IMR-90 (cell line): ENCODE data around the gene LRFN2. TPM values are rescaled to one million over a fixed set of nuclear protein-coding genes. Genes with fewer than 3 reads are reported as not detected.

Source experiments
- ATAC-seq: fragments of 200-7000 bp; cut with Tn5 transposase; 2 replicates; pipeline ENCODE4 v1.9.1; 2020; ENCODE audit warnings: low read depth, mild to moderate bottlenecking, moderate library complexity
- BruUV-seq: library from RNA; stranded (reverse); fragments of 400-500 nt; replicated peaks from 2 replicates; lab custom pipeline; 2021; lab: Mats Ljungman, UMichigan
- CTCF ChIA-PET: fragments of 300-600 bp; formaldehyde crosslinking; extraction: SDS; loops from one replicate; lab custom pipeline; 2021; ENCODE audit warnings: antibody characterized with exemption; lab: Yijun Ruan, JAX
- POLR2A ChIA-PET: fragments of 300-600 bp; sonication (Branson Sonifier 250); formaldehyde crosslinking; loops from one replicate; lab custom pipeline; 2022; ENCODE audit warnings: antibody characterized with exemption; ENCODE audit not compliant: unreplicated experiment; lab: Charles Lee
- DNase-seq: peaks from one replicate; pipeline ENCODE4 v3.0.0; 2013
- H2AFZ ChIP-seq: replicated peaks from 2 replicates; pipeline ENCODE3; 2013; ENCODE audit warnings: low read length, mild to moderate bottlenecking; ENCODE audit not compliant: poor library complexity
- H2AK5ac ChIP-seq: 2 replicates; pipeline ENCODE4 v1.6.1; 2013; ENCODE audit warnings: low read depth, low read length, inconsistent platforms
- H2AK9ac ChIP-seq: replicated peaks from 2 replicates; pipeline ENCODE3; 2013; ENCODE audit warnings: mild to moderate bottlenecking, low read depth, low read length, moderate library complexity; ENCODE audit not compliant: poor library complexity
- H2BK120ac ChIP-seq: 2 replicates; pipeline ENCODE4 v1.6.1; 2013; ENCODE audit warnings: low read depth, low read length, inconsistent platforms
- H2BK15ac ChIP-seq: 3 replicates; pipeline ENCODE4 v1.6.1; 2013; ENCODE audit warnings: low read depth, low read length, inconsistent platforms
- H2BK20ac ChIP-seq: 2 replicates; pipeline ENCODE4 v1.6.1; 2013; ENCODE audit warnings: low read depth, mild to moderate bottlenecking, inconsistent platforms, low read length, moderate library complexity
- H2BK5ac ChIP-seq: 2 replicates; pipeline ENCODE4 v1.6.1; 2013; ENCODE audit warnings: mild to moderate bottlenecking, low read depth, low read length, inconsistent platforms; ENCODE audit not compliant: poor library complexity, severe bottlenecking
- H3K14ac ChIP-seq: replicated peaks from 2 replicates; pipeline ENCODE4 v1.6.1; 2013; ENCODE audit warnings: low read depth, low read length, inconsistent platforms
- H3K18ac ChIP-seq: 2 replicates; pipeline ENCODE4 v1.6.1; 2013; ENCODE audit warnings: low read depth, low read length, control low read depth
- H3K23ac ChIP-seq: 2 replicates; pipeline ENCODE4 v1.6.1; 2013; ENCODE audit warnings: low read depth, low read length, inconsistent platforms
- H3K27ac ChIP-seq: 2 replicates; pipeline ENCODE4 v1.5.1; 2013; ENCODE audit warnings: mild to moderate bottlenecking, control low read depth, low read length; ENCODE audit not compliant: insufficient read depth
- H3K27me3 ChIP-seq: 2 replicates; pipeline ENCODE4 v1.6.1; 2013; ENCODE audit warnings: low read length; ENCODE audit not compliant: control insufficient read depth, insufficient read depth
- H3K36me3 ChIP-seq: 2 replicates; pipeline ENCODE4 v1.6.1; 2013; ENCODE audit warnings: low read length, mixed read lengths; ENCODE audit not compliant: control insufficient read depth, insufficient read depth
- H3K4ac ChIP-seq: 2 replicates; pipeline ENCODE4 v1.6.1; 2013; ENCODE audit warnings: low read depth, low read length, inconsistent platforms
- H3K4me1 ChIP-seq: 2 replicates; pipeline ENCODE4 v1.6.1; 2013; ENCODE audit warnings: low read length, mixed read lengths; ENCODE audit not compliant: control insufficient read depth, insufficient read depth
- H3K4me2 ChIP-seq: 2 replicates; pipeline ENCODE4 v1.6.1; 2013; ENCODE audit warnings: low read depth, mild to moderate bottlenecking, control low read depth, low read length, moderate library complexity
- H3K4me3 ChIP-seq: 2 replicates; pipeline ENCODE4 v1.5.1; 2013; ENCODE audit warnings: low read depth, mild to moderate bottlenecking, control low read depth, low read length, moderate library complexity; ENCODE audit not compliant: insufficient read depth
- H3K56ac ChIP-seq: 2 replicates; pipeline ENCODE4 v1.6.1; 2013; ENCODE audit warnings: low read length, inconsistent platforms; ENCODE audit not compliant: insufficient read depth; ENCODE audit errors: extremely low read depth
- H3K79me1 ChIP-seq, 2 experiments: 2 replicates each; pipeline ENCODE4 v1.6.1; 2013; ENCODE audit warnings: low read length in 2 of 2, inconsistent platforms in 1 of 2, low read depth in 1 of 2
- H3K9ac ChIP-seq: 2 replicates; pipeline ENCODE4 v1.6.1; 2013; ENCODE audit warnings: low read depth, low read length, control low read depth
- H3K9me1 ChIP-seq: 2 replicates; pipeline ENCODE4 v1.6.1; 2013; ENCODE audit warnings: low read length, inconsistent platforms; ENCODE audit not compliant: insufficient read depth
- H3K9me3 ChIP-seq: 2 replicates; pipeline ENCODE4 v1.6.1; 2013; ENCODE audit warnings: low read length; ENCODE audit not compliant: control insufficient read depth, insufficient read depth
- H4K20me1 ChIP-seq: 2 replicates; pipeline ENCODE4 v1.6.1; 2013; ENCODE audit warnings: low read length, inconsistent platforms; ENCODE audit not compliant: insufficient read depth
- H4K5ac ChIP-seq: 2 replicates; pipeline ENCODE4 v1.6.1; 2013; ENCODE audit warnings: mild to moderate bottlenecking, low read depth, low read length, control low read depth
- H4K8ac ChIP-seq, 2 experiments: 2 replicates each; pipeline ENCODE4 v1.6.1; 2013; ENCODE audit warnings: low read depth in 2 of 2, low read length in 2 of 2, control low read depth in 1 of 2, inconsistent platforms in 1 of 2
- H4K91ac ChIP-seq: 2 replicates; pipeline ENCODE4 v1.6.1; 2013; ENCODE audit warnings: low read depth, low read length, inconsistent platforms; ENCODE audit not compliant: insufficient read depth
- BHLHE40 ChIP-seq: fragments of 150-350 bp; IDR thresholded peaks from 2 replicates; pipeline ENCODE4 v1.6.1; 2016; ENCODE audit warnings: mild to moderate bottlenecking, low read depth, low read length
- CEBPB ChIP-seq: IDR thresholded peaks from 2 replicates; pipeline ENCODE4 v1.6.1; 2012; ENCODE audit warnings: low read depth, low read length, improper control_type of control experiment
- CHD1 ChIP-seq: IDR thresholded peaks from 2 replicates; pipeline ENCODE4 v1.6.1; 2012; ENCODE audit warnings: low read depth, low read length, improper control_type of control experiment
- ELK1 ChIP-seq: fragments of 150-350 bp; IDR thresholded peaks from 2 replicates; pipeline ENCODE4 v1.6.1; 2016; ENCODE audit warnings: low read depth, mild to moderate bottlenecking, low read length, moderate library complexity, borderline replicate concordance
- FOS ChIP-seq: fragments of 150-350 bp; IDR thresholded peaks from 2 replicates; pipeline ENCODE4 v1.6.1; 2016; ENCODE audit warnings: low read depth, low read length
- MAZ ChIP-seq: IDR thresholded peaks from 2 replicates; pipeline ENCODE4 v1.6.1; 2012; ENCODE audit warnings: low read depth, mild to moderate bottlenecking, low read length, improper control_type of control experiment, moderate library complexity, borderline replicate concordance
- NFE2L2 ChIP-seq: fragments of 150-350 bp; IDR thresholded peaks from 2 replicates; pipeline ENCODE4 v1.6.1; 2016; ENCODE audit warnings: low read depth, mild to moderate bottlenecking, low read length
- POLR2A ChIP-seq: IDR thresholded peaks from 2 replicates; pipeline ENCODE4 v1.6.1; 2012; ENCODE audit warnings: mild to moderate bottlenecking, low read depth, low read length
- RAD21 ChIP-seq: IDR thresholded peaks from 2 replicates; pipeline ENCODE4 v1.6.1; 2012; ENCODE audit warnings: low read length, improper control_type of control experiment
- RCOR1 ChIP-seq: IDR thresholded peaks from 2 replicates; pipeline ENCODE4 v1.6.1; 2012; ENCODE audit warnings: mild to moderate bottlenecking, low read length, improper control_type of control experiment; ENCODE audit not compliant: insufficient replicate concordance
- RFX5 ChIP-seq: IDR thresholded peaks from 2 replicates; pipeline ENCODE4 v1.8.0; 2012; ENCODE audit warnings: low read depth, mild to moderate bottlenecking, low read length, moderate library complexity
- WGBS, 2 experiments: methylation state at CpG; one replicate each; pipeline versions ENCODE4 v1.1.5 to v1.1.7; 2013; ENCODE audit warnings: missing lambda C conversion rate in 2 of 2; ENCODE audit not compliant: insufficient read length in 1 of 2; ENCODE audit errors: extremely low coverage in 2 of 2; 5-methylcytosine and 5-hydroxymethylcytosine counted together
- dilution Hi-C: fragments of 300-500 bp; cut with HindIII; formaldehyde crosslinking; loops from one replicate; pipeline ENCODE4 v1.14.3; 2018; ENCODE audit warnings: low sequenced_read_pairs; ENCODE audit not compliant: unreplicated experiment
- in situ Hi-C: fragments of 300-500 bp; cut with MboI; formaldehyde crosslinking; loops from 3 replicates; pipeline ENCODE4 v1.14.3; 2019; ENCODE audit warnings: low sequenced_read_pairs, inconsistent platforms, mixed read lengths
- intact Hi-C: fragments of 100-400 bp; cut with micrococcal nuclease; formaldehyde crosslinking; loops from 2 replicates; pipeline ENCODE4 v1.10.0; 2022
- polyA plus RNA-seq, 3 experiments: library from polyadenylated mRNA; depleted of rRNA; stranded (reverse); fragments of >200 nt; gene quantifications; 2 replicates each; pipeline ENCODE4 v1.2.3, GENCODE V29; 2012; ENCODE audit warnings: low replicate concordance in 1 of 3
- total RNA-seq: library from RNA; depleted of rRNA; stranded (reverse); fragments of >200 nt; gene quantifications from 2 replicates; pipeline ENCODE4 v1.2.3, GENCODE V29; 2012
- TF ChIP-seq, protein P1 (sequence below): fragments of 150-350 bp; IDR thresholded peaks from 2 replicates; pipeline ENCODE4 v1.6.1; 2017; ENCODE audit warnings: mild to moderate bottlenecking, antibody characterized with exemption, low read length, low read depth

Gene LRFN2
- total and polyA plus RNA-seq, 2 of the 4 experiments (the other 2 are of a cell fraction), result not detected

GRCh38 chr6:40378725-40379074 lies 208.5 kb downstream of the LRFN2 start:
- Histone ChIP-seq H3K9ac (no peak overlapping the region), H4K8ac (no peak overlapping the region), H3K18ac (no peak overlapping the region), H3K9me1 (no peaks in the 10 kb centered on the region), H3K9me3 (no peaks in the 10 kb centered on the region), H3K4me2 (no peak overlapping the region), H3K23ac (no peak overlapping the region), H3K4me1 (no peaks in the 10 kb centered on the region), H3K14ac (no peak overlapping the region), H3K27me3 (no peaks in the 10 kb centered on the region), H3K36me3 (no peaks in the 10 kb centered on the region), H3K27ac (no peak overlapping the region), H3K4me3 (no peak overlapping the region), H2BK5ac (no peak overlapping the region), H4K20me1 (no peaks in the 10 kb centered on the region), H4K5ac (no peak overlapping the region), H2BK20ac (no peak overlapping the region), H3K56ac (no peak overlapping the region), H2BK120ac (no peak overlapping the region), H2AK9ac (no peak overlapping the region), H2AK5ac (no peak overlapping the region), H2BK15ac (no peak overlapping the region), H3K4ac (no peak overlapping the region), H3K79me1 (no peaks in the 10 kb centered on the region), H2AFZ (no peak overlapping the region), H4K91ac (no peak overlapping the region)
- BruUV-seq, result no TSS peak
- TF ChIP-seq POLR2A, result no peak
- TF ChIP-seq, protein P1, sequence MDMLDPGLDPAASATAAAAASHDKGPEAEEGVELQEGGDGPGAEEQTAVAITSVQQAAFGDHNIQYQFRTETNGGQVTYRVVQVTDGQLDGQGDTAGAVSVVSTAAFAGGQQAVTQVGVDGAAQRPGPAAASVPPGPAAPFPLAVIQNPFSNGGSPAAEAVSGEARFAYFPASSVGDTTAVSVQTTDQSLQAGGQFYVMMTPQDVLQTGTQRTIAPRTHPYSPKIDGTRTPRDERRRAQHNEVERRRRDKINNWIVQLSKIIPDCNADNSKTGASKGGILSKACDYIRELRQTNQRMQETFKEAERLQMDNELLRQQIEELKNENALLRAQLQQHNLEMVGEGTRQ, result no peak
- TF ChIP-seq ELK1, result no peak
- no peak for TF ChIP-seq RCOR1
- TF ChIP-seq CHD1, result no peak
- no peak for TF ChIP-seq FOS
- TF ChIP-seq NFE2L2, result no peak
- no peak for TF ChIP-seq MAZ
- TF ChIP-seq RFX5, result no peak
- no peak for TF ChIP-seq CEBPB
- TF ChIP-seq BHLHE40, result no peak
- TF ChIP-seq RAD21, result no peak
- in situ Hi-C loops (no loop called here), dilution Hi-C loops (no loop called here), intact Hi-C loops (no loop called here)
- ATAC-seq (no peak), DNase-seq (no peak)
- ChIA-PET CTCF (no interaction called here), POLR2A (no interaction called here)
- WGBS, 2 experiments, result 83% methylated on average over 5 of the region's 11 CpGs; no CpG with 5 or more reads in 1 of the 2 experiments
